ENCODE data around the gene LEPROT. TPM values are rescaled to one million over a fixed set of nuclear protein-coding genes. Genes with fewer than 3 reads are reported as not detected.

The LEPROT gene
- total RNA-seq, 1 donor from 2014 or later, result 31.0 TPM

- H3K4me3 Mint-ChIP-seq, result no peak overlapping the region
- TF ChIP-seq CTCF (conservative IDR thresholded peaks at IDR 0.05), result no peak
- H3K36me3 Mint-ChIP-seq (ENCODE audit: low read depth), result peaks cover 14% of the 10 kb centered on the region
- no peak for DNase-seq (ENCODE audit: low read depth, low spot score)
- H3K27ac Mint-ChIP-seq (ENCODE audit: unreplicated experiment), result no peak overlapping the region
- no peaks in the 10 kb centered on the region for H3K9me3 Mint-ChIP-seq
- no peaks in the 10 kb centered on the region for H3K4me1 Mint-ChIP-seq
- H3K27me3 Mint-ChIP-seq (ENCODE audit: low read depth), result no peaks in the 10 kb centered on the region
Observed at GRCh38 chr1:65432918-65433317, 12.4 kb downstream of the LEPROT start.

- Mint-ChIP-seq H3K4me3 (no peak overlapping the region), H3K27ac (ENCODE audit: unreplicated experiment) (no peak overlapping the region), H3K9me3 (no peaks in the 10 kb centered on the region), H3K27me3 (ENCODE audit: low read depth) (no peaks in the 10 kb centered on the region), H3K4me1 (no peaks in the 10 kb centered on the region), H3K36me3 (ENCODE audit: low read depth) (peaks cover 11% of the 10 kb centered on the region)
- DNase-seq (ENCODE audit: low read depth, low spot score), result no peak
- TF ChIP-seq CTCF (conservative IDR thresholded peaks at IDR 0.05), result peak; percentile 46
Observed at GRCh38 chr1:65434255-65434654, 13.8 kb downstream of the LEPROT start.

GRCh38 chr1:65434760-65435159 is 14.3 kb downstream of the LEPROT start:
- no peak overlapping the region for H3K4me3 Mint-ChIP-seq
- no peak for DNase-seq (ENCODE audit: low read depth, low spot score)
- H3K27ac Mint-ChIP-seq (ENCODE audit: unreplicated experiment), result no peak overlapping the region
- H3K27me3 Mint-ChIP-seq (ENCODE audit: low read depth), result no peaks in the 10 kb centered on the region
- H3K9me3 Mint-ChIP-seq, result no peaks in the 10 kb centered on the region
- H3K36me3 Mint-ChIP-seq (ENCODE audit: low read depth), result peaks cover 10% of the 10 kb centered on the region
- TF ChIP-seq CTCF (conservative IDR thresholded peaks at IDR 0.05), result no peak
- no peaks in the 10 kb centered on the region for H3K4me1 Mint-ChIP-seq

- Mint-ChIP-seq H3K27me3 (ENCODE audit: low read depth) (no peaks in the 10 kb centered on the region), H3K4me3 (no peak overlapping the region), H3K4me1 (no peaks in the 10 kb centered on the region), H3K36me3 (ENCODE audit: low read depth) (peaks cover 7% of the 10 kb centered on the region), H3K9me3 (no peaks in the 10 kb centered on the region), H3K27ac (ENCODE audit: unreplicated experiment) (no peak overlapping the region)
- no peak for DNase-seq (ENCODE audit: low read depth, low spot score)
- TF ChIP-seq CTCF (conservative IDR thresholded peaks at IDR 0.05), result no peak
Observed at GRCh38 chr1:65435987-65436386, 15.5 kb downstream of the LEPROT start.

GRCh38 chr1:65437616-65438015 is 17.1 kb downstream of the LEPROT start:
- DNase-seq (ENCODE audit: low read depth, low spot score), result no peak
- H3K4me3 Mint-ChIP-seq, result no peak overlapping the region
- no peaks in the 10 kb centered on the region for H3K9me3 Mint-ChIP-seq
- H3K4me1 Mint-ChIP-seq, result no peaks in the 10 kb centered on the region
- no peaks in the 10 kb centered on the region for H3K27me3 Mint-ChIP-seq (ENCODE audit: low read depth)
- no peak overlapping the region for H3K27ac Mint-ChIP-seq (ENCODE audit: unreplicated experiment)
- H3K36me3 Mint-ChIP-seq (ENCODE audit: low read depth), result peaks cover 9% of the 10 kb centered on the region
- TF ChIP-seq CTCF (conservative IDR thresholded peaks at IDR 0.05), result no peak

All from neural crest cell (in vitro differentiated cells).